IMR-90 (cell line): Measurements from ENCODE around the gene TMEM163. TPM values are rescaled to one million over a fixed set of nuclear protein-coding genes. Genes with fewer than 3 reads are reported as not detected.

Experiments
- ATAC-seq: fragments of 200-7000 bp; cut with Tn5 transposase; 2 replicates; pipeline ENCODE4 v1.9.1; 2020; ENCODE audit warnings: low read depth, mild to moderate bottlenecking, moderate library complexity
- BruUV-seq: library from RNA; stranded (reverse); fragments of 400-500 nt; replicated peaks from 2 replicates; lab custom pipeline; 2021; lab: Mats Ljungman, UMichigan
- CTCF ChIA-PET: fragments of 300-600 bp; formaldehyde crosslinking; extraction: SDS; loops from one replicate; lab custom pipeline; 2021; ENCODE audit warnings: antibody characterized with exemption; lab: Yijun Ruan, JAX
- POLR2A ChIA-PET: fragments of 300-600 bp; sonication (Branson Sonifier 250); formaldehyde crosslinking; loops from one replicate; lab custom pipeline; 2022; ENCODE audit warnings: antibody characterized with exemption; ENCODE audit not compliant: unreplicated experiment; lab: Charles Lee
- DNase-seq: peaks from one replicate; pipeline ENCODE4 v3.0.0; 2013
- H2AFZ ChIP-seq: replicated peaks from 2 replicates; pipeline ENCODE3; 2013; ENCODE audit warnings: low read length, mild to moderate bottlenecking; ENCODE audit not compliant: poor library complexity
- H2AK5ac ChIP-seq: 2 replicates; pipeline ENCODE4 v1.6.1; 2013; ENCODE audit warnings: low read depth, low read length, inconsistent platforms
- H2AK9ac ChIP-seq: replicated peaks from 2 replicates; pipeline ENCODE3; 2013; ENCODE audit warnings: mild to moderate bottlenecking, low read depth, low read length, moderate library complexity; ENCODE audit not compliant: poor library complexity
- H2BK120ac ChIP-seq: 2 replicates; pipeline ENCODE4 v1.6.1; 2013; ENCODE audit warnings: low read depth, low read length, inconsistent platforms
- H2BK15ac ChIP-seq: 3 replicates; pipeline ENCODE4 v1.6.1; 2013; ENCODE audit warnings: low read depth, low read length, inconsistent platforms
- H2BK20ac ChIP-seq: 2 replicates; pipeline ENCODE4 v1.6.1; 2013; ENCODE audit warnings: low read depth, mild to moderate bottlenecking, inconsistent platforms, low read length, moderate library complexity
- H2BK5ac ChIP-seq: 2 replicates; pipeline ENCODE4 v1.6.1; 2013; ENCODE audit warnings: mild to moderate bottlenecking, low read depth, low read length, inconsistent platforms; ENCODE audit not compliant: poor library complexity, severe bottlenecking
- H3K14ac ChIP-seq: replicated peaks from 2 replicates; pipeline ENCODE4 v1.6.1; 2013; ENCODE audit warnings: low read depth, low read length, inconsistent platforms
- H3K18ac ChIP-seq: 2 replicates; pipeline ENCODE4 v1.6.1; 2013; ENCODE audit warnings: low read depth, low read length, control low read depth
- H3K23ac ChIP-seq: 2 replicates; pipeline ENCODE4 v1.6.1; 2013; ENCODE audit warnings: low read depth, low read length, inconsistent platforms
- H3K27ac ChIP-seq: 2 replicates; pipeline ENCODE4 v1.5.1; 2013; ENCODE audit warnings: mild to moderate bottlenecking, control low read depth, low read length; ENCODE audit not compliant: insufficient read depth
- H3K27me3 ChIP-seq: 2 replicates; pipeline ENCODE4 v1.6.1; 2013; ENCODE audit warnings: low read length; ENCODE audit not compliant: control insufficient read depth, insufficient read depth
- H3K36me3 ChIP-seq: 2 replicates; pipeline ENCODE4 v1.6.1; 2013; ENCODE audit warnings: low read length, mixed read lengths; ENCODE audit not compliant: control insufficient read depth, insufficient read depth
- H3K4ac ChIP-seq: 2 replicates; pipeline ENCODE4 v1.6.1; 2013; ENCODE audit warnings: low read depth, low read length, inconsistent platforms
- H3K4me1 ChIP-seq: 2 replicates; pipeline ENCODE4 v1.6.1; 2013; ENCODE audit warnings: low read length, mixed read lengths; ENCODE audit not compliant: control insufficient read depth, insufficient read depth
- H3K4me2 ChIP-seq: 2 replicates; pipeline ENCODE4 v1.6.1; 2013; ENCODE audit warnings: low read depth, mild to moderate bottlenecking, control low read depth, low read length, moderate library complexity
- H3K4me3 ChIP-seq: 2 replicates; pipeline ENCODE4 v1.5.1; 2013; ENCODE audit warnings: low read depth, mild to moderate bottlenecking, control low read depth, low read length, moderate library complexity; ENCODE audit not compliant: insufficient read depth
- H3K56ac ChIP-seq: 2 replicates; pipeline ENCODE4 v1.6.1; 2013; ENCODE audit warnings: low read length, inconsistent platforms; ENCODE audit not compliant: insufficient read depth; ENCODE audit errors: extremely low read depth
- H3K79me1 ChIP-seq, 2 experiments: 2 replicates each; pipeline ENCODE4 v1.6.1; 2013; ENCODE audit warnings: low read length in 2 of 2, inconsistent platforms in 1 of 2, low read depth in 1 of 2
- H3K9ac ChIP-seq: 2 replicates; pipeline ENCODE4 v1.6.1; 2013; ENCODE audit warnings: low read depth, low read length, control low read depth
- H3K9me1 ChIP-seq: 2 replicates; pipeline ENCODE4 v1.6.1; 2013; ENCODE audit warnings: low read length, inconsistent platforms; ENCODE audit not compliant: insufficient read depth
- H3K9me3 ChIP-seq: 2 replicates; pipeline ENCODE4 v1.6.1; 2013; ENCODE audit warnings: low read length; ENCODE audit not compliant: control insufficient read depth, insufficient read depth
- H4K20me1 ChIP-seq: 2 replicates; pipeline ENCODE4 v1.6.1; 2013; ENCODE audit warnings: low read length, inconsistent platforms; ENCODE audit not compliant: insufficient read depth
- H4K5ac ChIP-seq: 2 replicates; pipeline ENCODE4 v1.6.1; 2013; ENCODE audit warnings: mild to moderate bottlenecking, low read depth, low read length, control low read depth
- H4K8ac ChIP-seq, 2 experiments: 2 replicates each; pipeline ENCODE4 v1.6.1; 2013; ENCODE audit warnings: low read depth in 2 of 2, low read length in 2 of 2, control low read depth in 1 of 2, inconsistent platforms in 1 of 2
- H4K91ac ChIP-seq: 2 replicates; pipeline ENCODE4 v1.6.1; 2013; ENCODE audit warnings: low read depth, low read length, inconsistent platforms; ENCODE audit not compliant: insufficient read depth
- BHLHE40 ChIP-seq: fragments of 150-350 bp; IDR thresholded peaks from 2 replicates; pipeline ENCODE4 v1.6.1; 2016; ENCODE audit warnings: mild to moderate bottlenecking, low read depth, low read length
- CEBPB ChIP-seq: IDR thresholded peaks from 2 replicates; pipeline ENCODE4 v1.6.1; 2012; ENCODE audit warnings: low read depth, low read length, improper control_type of control experiment
- CHD1 ChIP-seq: IDR thresholded peaks from 2 replicates; pipeline ENCODE4 v1.6.1; 2012; ENCODE audit warnings: low read depth, low read length, improper control_type of control experiment
- FOS ChIP-seq: fragments of 150-350 bp; IDR thresholded peaks from 2 replicates; pipeline ENCODE4 v1.6.1; 2016; ENCODE audit warnings: low read depth, low read length
- MAZ ChIP-seq: IDR thresholded peaks from 2 replicates; pipeline ENCODE4 v1.6.1; 2012; ENCODE audit warnings: low read depth, mild to moderate bottlenecking, low read length, improper control_type of control experiment, moderate library complexity, borderline replicate concordance
- MXI1 ChIP-seq: IDR thresholded peaks from 2 replicates; pipeline ENCODE4 v1.6.1; 2012; ENCODE audit warnings: low read depth, mild to moderate bottlenecking, low read length, moderate library complexity, borderline replicate concordance
- NFE2L2 ChIP-seq: fragments of 150-350 bp; IDR thresholded peaks from 2 replicates; pipeline ENCODE4 v1.6.1; 2016; ENCODE audit warnings: low read depth, mild to moderate bottlenecking, low read length
- RAD21 ChIP-seq: IDR thresholded peaks from 2 replicates; pipeline ENCODE4 v1.6.1; 2012; ENCODE audit warnings: low read length, improper control_type of control experiment
- RFX5 ChIP-seq: IDR thresholded peaks from 2 replicates; pipeline ENCODE4 v1.8.0; 2012; ENCODE audit warnings: low read depth, mild to moderate bottlenecking, low read length, moderate library complexity
- SMC3 ChIP-seq: fragments of 150-350 bp; IDR thresholded peaks from 2 replicates; pipeline ENCODE4 v1.6.1; 2016; ENCODE audit warnings: low read depth, mild to moderate bottlenecking, antibody characterized with exemption, low read length, moderate library complexity
- WGBS, 2 experiments: methylation state at CpG; one replicate each; pipeline versions ENCODE4 v1.1.5 to v1.1.7; 2013; ENCODE audit warnings: missing lambda C conversion rate in 2 of 2; ENCODE audit not compliant: insufficient read length in 1 of 2; ENCODE audit errors: extremely low coverage in 2 of 2; 5-methylcytosine and 5-hydroxymethylcytosine counted together
- dilution Hi-C: fragments of 300-500 bp; cut with HindIII; formaldehyde crosslinking; loops from one replicate; pipeline ENCODE4 v1.14.3; 2018; ENCODE audit warnings: low sequenced_read_pairs; ENCODE audit not compliant: unreplicated experiment
- in situ Hi-C: fragments of 300-500 bp; cut with MboI; formaldehyde crosslinking; loops from 3 replicates; pipeline ENCODE4 v1.14.3; 2019; ENCODE audit warnings: low sequenced_read_pairs, inconsistent platforms, mixed read lengths
- intact Hi-C: fragments of 100-400 bp; cut with micrococcal nuclease; formaldehyde crosslinking; loops from 2 replicates; pipeline ENCODE4 v1.10.0; 2022
- polyA plus RNA-seq, 3 experiments: library from polyadenylated mRNA; depleted of rRNA; stranded (reverse); fragments of >200 nt; gene quantifications; 2 replicates each; pipeline ENCODE4 v1.2.3, GENCODE V29; 2012; ENCODE audit warnings: low replicate concordance in 1 of 3
- total RNA-seq: library from RNA; depleted of rRNA; stranded (reverse); fragments of >200 nt; gene quantifications from 2 replicates; pipeline ENCODE4 v1.2.3, GENCODE V29; 2012
- TF ChIP-seq, protein P1 (sequence below): fragments of 150-350 bp; IDR thresholded peaks from 2 replicates; pipeline ENCODE4 v1.6.1; 2016; ENCODE audit warnings: low read depth, mild to moderate bottlenecking, low read length, moderate library complexity, borderline replicate concordance
- TF ChIP-seq, protein P2 (sequence below): fragments of 150-350 bp; IDR thresholded peaks from 2 replicates; pipeline ENCODE4 v1.6.1; 2017; ENCODE audit warnings: mild to moderate bottlenecking, antibody characterized with exemption, low read length, low read depth
- TF ChIP-seq, protein P3 (sequence below): conservative IDR thresholded peaks from 2 replicates; pipeline ENCODE4 v1.5.1; 2012; ENCODE audit warnings: mild to moderate bottlenecking, low read depth, low read length, improper control_type of control experiment

The TMEM163 gene
- total and polyA plus RNA-seq, 2 of the 4 experiments (the other 2 are of a cell fraction) = not detected

DNA sequence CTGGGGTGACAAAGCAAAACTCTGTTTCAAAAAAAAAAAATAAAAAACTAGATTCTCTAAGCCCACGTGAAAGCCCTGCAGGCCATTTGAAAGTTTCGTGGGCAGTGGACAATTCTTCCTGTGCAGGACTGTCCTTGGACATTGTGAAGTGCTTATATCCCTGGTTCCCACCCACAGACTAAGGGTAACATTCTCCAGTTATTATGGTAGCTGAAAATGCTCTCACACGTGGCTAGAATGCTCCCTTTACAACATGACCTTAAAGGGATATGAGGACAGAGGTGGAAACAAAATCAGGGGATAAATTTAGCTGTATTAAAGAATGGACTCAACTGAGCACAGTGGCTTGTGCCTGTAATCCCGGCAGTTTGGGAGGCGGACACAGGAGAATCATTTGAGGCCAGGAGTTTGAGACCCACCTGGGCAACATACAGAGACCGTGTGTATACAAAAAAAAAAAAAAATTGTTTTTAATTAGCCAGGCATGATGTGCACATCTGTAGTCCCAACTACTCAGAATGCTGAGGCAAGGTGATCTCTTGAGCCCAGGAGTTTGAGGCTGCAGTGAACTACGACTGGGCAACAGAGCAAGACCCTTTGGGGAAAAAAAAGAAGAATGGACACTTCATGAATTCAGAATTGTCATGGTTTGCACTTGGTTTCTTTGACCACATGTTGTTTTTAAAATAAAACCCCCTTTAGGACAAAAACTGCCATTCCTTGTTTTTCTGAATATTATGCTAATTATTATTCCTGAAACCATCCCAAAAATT lies 297.1 kb downstream of the TMEM163 start:
- Histone ChIP-seq H4K91ac (no peak overlapping the region), H2AK9ac (no peak overlapping the region), H3K4me1 (peaks cover 2% of the 10 kb centered on the region), H4K20me1 (no peaks in the 10 kb centered on the region; the same call in 1 of the 2 replicates), H3K9ac (no peak overlapping the region), H2AFZ (no peak overlapping the region), H3K4me2 (no peak overlapping the region), H3K79me1 (peaks cover 0 to 24% of the 10 kb centered on the region in 2 experiments; a peak in 3 of 4 replicates), H3K14ac (no peak overlapping the region; the same call in 1 of the 2 replicates), H3K36me3 (peaks cover 31% of the 10 kb centered on the region), H3K9me1 (peaks cover 12% of the 10 kb centered on the region), H3K18ac (no peak overlapping the region), H2BK5ac (no peak overlapping the region), H3K4ac (no peak overlapping the region), H2AK5ac (no peak overlapping the region), H4K5ac (no peak overlapping the region), H3K56ac (no peak overlapping the region), H3K9me3 (no peaks in the 10 kb centered on the region), H2BK120ac (no peak overlapping the region), H2BK20ac (peak overlapping the region; percentile 43; the same call in 1 of the 2 replicates), H4K8ac (no peak overlapping the region), H3K27ac (no peak overlapping the region), H3K27me3 (no peaks in the 10 kb centered on the region), H2BK15ac (no peak overlapping the region), H3K4me3 (no peak overlapping the region), H3K23ac (no peak overlapping the region)
- in situ Hi-C loops (loop anchor here (25.0 kb wide), 1 partner anchor 534 kb away; no protein-coding TSS in a partner anchor), dilution Hi-C loops (no loop called here), intact Hi-C loops (no loop called here)
- WGBS, 2 experiments = 100% methylated on average over 1 of the region's 7 CpGs; no CpG with 5 or more reads in 1 of the 2 experiments
- peak; percentile 21; the same call in 1 of the 2 replicates for ATAC-seq
- BruUV-seq = no TSS peak
- POLR2A ChIA-PET = no interaction called here
- CTCF ChIA-PET = interaction anchor here (1.5 to 2.4 kb wide), 2 partner anchors 10 to 29 kb away, joined by 4 to 9 read pairs; no protein-coding TSS in a partner anchor
- peak; percentile 11 for DNase-seq
- TF ChIP-seq SMC3 = no peak
- TF ChIP-seq, protein P1, sequence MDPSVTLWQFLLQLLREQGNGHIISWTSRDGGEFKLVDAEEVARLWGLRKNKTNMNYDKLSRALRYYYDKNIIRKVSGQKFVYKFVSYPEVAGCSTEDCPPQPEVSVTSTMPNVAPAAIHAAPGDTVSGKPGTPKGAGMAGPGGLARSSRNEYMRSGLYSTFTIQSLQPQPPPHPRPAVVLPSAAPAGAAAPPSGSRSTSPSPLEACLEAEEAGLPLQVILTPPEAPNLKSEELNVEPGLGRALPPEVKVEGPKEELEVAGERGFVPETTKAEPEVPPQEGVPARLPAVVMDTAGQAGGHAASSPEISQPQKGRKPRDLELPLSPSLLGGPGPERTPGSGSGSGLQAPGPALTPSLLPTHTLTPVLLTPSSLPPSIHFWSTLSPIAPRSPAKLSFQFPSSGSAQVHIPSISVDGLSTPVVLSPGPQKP = no peak
- TF ChIP-seq, protein P2, sequence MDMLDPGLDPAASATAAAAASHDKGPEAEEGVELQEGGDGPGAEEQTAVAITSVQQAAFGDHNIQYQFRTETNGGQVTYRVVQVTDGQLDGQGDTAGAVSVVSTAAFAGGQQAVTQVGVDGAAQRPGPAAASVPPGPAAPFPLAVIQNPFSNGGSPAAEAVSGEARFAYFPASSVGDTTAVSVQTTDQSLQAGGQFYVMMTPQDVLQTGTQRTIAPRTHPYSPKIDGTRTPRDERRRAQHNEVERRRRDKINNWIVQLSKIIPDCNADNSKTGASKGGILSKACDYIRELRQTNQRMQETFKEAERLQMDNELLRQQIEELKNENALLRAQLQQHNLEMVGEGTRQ = no peak
- no peak for TF ChIP-seq RAD21
- TF ChIP-seq NFE2L2 = no peak
- TF ChIP-seq MAZ = no peak
- TF ChIP-seq MXI1 = no peak
- no peak for TF ChIP-seq RFX5
- no peak for TF ChIP-seq CHD1
- TF ChIP-seq, protein P3, sequence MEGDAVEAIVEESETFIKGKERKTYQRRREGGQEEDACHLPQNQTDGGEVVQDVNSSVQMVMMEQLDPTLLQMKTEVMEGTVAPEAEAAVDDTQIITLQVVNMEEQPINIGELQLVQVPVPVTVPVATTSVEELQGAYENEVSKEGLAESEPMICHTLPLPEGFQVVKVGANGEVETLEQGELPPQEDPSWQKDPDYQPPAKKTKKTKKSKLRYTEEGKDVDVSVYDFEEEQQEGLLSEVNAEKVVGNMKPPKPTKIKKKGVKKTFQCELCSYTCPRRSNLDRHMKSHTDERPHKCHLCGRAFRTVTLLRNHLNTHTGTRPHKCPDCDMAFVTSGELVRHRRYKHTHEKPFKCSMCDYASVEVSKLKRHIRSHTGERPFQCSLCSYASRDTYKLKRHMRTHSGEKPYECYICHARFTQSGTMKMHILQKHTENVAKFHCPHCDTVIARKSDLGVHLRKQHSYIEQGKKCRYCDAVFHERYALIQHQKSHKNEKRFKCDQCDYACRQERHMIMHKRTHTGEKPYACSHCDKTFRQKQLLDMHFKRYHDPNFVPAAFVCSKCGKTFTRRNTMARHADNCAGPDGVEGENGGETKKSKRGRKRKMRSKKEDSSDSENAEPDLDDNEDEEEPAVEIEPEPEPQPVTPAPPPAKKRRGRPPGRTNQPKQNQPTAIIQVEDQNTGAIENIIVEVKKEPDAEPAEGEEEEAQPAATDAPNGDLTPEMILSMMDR = no peak
- no peak for TF ChIP-seq FOS
- no peak for TF ChIP-seq CEBPB
- TF ChIP-seq BHLHE40 = no peak
